GM12864 (cell line): ENCODE measurements around the gene CSH2.
A peak's percentile ranks its signal among the peaks of the same experiment; 100 is the strongest.

Experiments used
- DNase-seq: peaks from one replicate; pipeline ENCODE4 v3.0.0-alpha.2; 2011; ENCODE audit warnings: low read depth
- H3K4me3 ChIP-seq: 2 replicates; pipeline ENCODE4 v1.5.1; 2011; ENCODE audit warnings: mild to moderate bottlenecking, low read depth, low read length, control low read depth
- CTCF ChIP-seq: IDR thresholded peaks from 2 replicates; pipeline ENCODE4 v1.5.1; 2011; ENCODE audit warnings: low read depth, mild to moderate bottlenecking, moderate library complexity, low read length, control low read depth, inconsistent platforms; ENCODE audit errors: missing control alignments

Gene CSH2

GRCh38 chr17:63830278-63830677 is 43.2 kb downstream of the CSH2 start:
- TF ChIP-seq CTCF, result no peak

GRCh38 chr17:63828936-63829335 is 44.5 kb downstream of the CSH2 start:
- no peak for TF ChIP-seq CTCF
- H3K4me3 ChIP-seq, result no peak overlapping the region; the same call in 1 of the 2 replicates
- no peak for DNase-seq

More at GRCh38 chr17:63830278-63830677, 43.2 kb downstream of the CSH2 start:
- no peak for DNase-seq
- no peak overlapping the region for H3K4me3 ChIP-seq

- H3K4me3 ChIP-seq, result peak overlapping the region; percentile 96
- TF ChIP-seq CTCF, result no peak
- no peak for DNase-seq
Measured at GRCh38 chr17:63827801-63828221, 45.7 kb downstream of the CSH2 start.

- TF ChIP-seq CTCF, result peak; percentile 79
- DNase-seq, result peak; percentile 89
- H3K4me3 ChIP-seq, result peak within 1 kb of the TSS; percentile 96
Measured at GRCh38 chr17:63827002-63827800, 46.3 kb downstream of the CSH2 start, which contains the start of the genes FTSJ3 and PSMC5. Gene FTSJ3, minus strand, starts transcription at chr17:63827663. Its CDS starts 761 bp downstream, at chr17:63826902. Gene PSMC5, plus strand, starts transcription at chr17:63827431. Its CDS starts 60 bp downstream, at chr17:63827491.

- DNase-seq, result no peak
- TF ChIP-seq CTCF, result no peak
- peak overlapping the region; percentile 96 for H3K4me3 ChIP-seq
Measured at GRCh38 chr17:63826468-63827001, 46.9 kb downstream of the CSH2 start.

- no peak overlapping the region for H3K4me3 ChIP-seq
- TF ChIP-seq CTCF, result no peak
- DNase-seq, result no peak
Measured at GRCh38 chr17:63824362-63824761, 49.1 kb downstream of the CSH2 start.
